ENCODE measurements around the gene FRMD8. TPM values are rescaled to one million over a fixed set of nuclear protein-coding genes. Genes with fewer than 3 reads are reported as not detected.

The FRMD8 gene
- total and polyA plus RNA-seq, 2 experiments from 2014 or later: 25.7 to 31.0 TPM

DNA sequence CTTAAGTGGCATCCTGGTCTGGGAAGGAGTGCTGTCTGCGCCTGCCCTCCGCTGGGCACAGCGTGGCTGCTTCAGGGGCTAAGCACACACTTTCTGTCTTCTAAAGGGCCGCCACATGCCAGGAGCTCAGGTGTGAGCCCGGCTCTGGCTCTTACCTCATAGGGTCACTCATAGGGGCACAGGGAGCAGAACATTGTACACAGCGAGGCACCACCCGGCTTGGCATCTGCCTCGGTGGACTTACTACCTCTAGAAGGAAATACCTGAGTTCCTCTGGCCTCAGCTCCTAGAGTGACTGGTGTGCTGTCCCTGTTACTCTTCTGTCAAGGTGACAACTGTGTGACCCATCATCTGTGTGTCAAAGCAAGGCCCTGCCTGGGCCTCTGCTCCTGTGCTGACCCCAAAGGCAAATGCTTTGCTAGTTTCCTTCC, 49.6 kb downstream of the FRMD8 start:
- no peak for DNase-seq (ENCODE audit: low spot score)
- TF ChIP-seq EZH2 (IDR thresholded peaks at IDR 0.05; ENCODE audit: borderline replicate concordance) (no peak), EZH2phosphoT487 (IDR thresholded peaks at IDR 0.05; ENCODE audit: low read depth, severe bottlenecking, unreplicated experiment) (no peak)
- TF ChIP-seq, protein P1, sequence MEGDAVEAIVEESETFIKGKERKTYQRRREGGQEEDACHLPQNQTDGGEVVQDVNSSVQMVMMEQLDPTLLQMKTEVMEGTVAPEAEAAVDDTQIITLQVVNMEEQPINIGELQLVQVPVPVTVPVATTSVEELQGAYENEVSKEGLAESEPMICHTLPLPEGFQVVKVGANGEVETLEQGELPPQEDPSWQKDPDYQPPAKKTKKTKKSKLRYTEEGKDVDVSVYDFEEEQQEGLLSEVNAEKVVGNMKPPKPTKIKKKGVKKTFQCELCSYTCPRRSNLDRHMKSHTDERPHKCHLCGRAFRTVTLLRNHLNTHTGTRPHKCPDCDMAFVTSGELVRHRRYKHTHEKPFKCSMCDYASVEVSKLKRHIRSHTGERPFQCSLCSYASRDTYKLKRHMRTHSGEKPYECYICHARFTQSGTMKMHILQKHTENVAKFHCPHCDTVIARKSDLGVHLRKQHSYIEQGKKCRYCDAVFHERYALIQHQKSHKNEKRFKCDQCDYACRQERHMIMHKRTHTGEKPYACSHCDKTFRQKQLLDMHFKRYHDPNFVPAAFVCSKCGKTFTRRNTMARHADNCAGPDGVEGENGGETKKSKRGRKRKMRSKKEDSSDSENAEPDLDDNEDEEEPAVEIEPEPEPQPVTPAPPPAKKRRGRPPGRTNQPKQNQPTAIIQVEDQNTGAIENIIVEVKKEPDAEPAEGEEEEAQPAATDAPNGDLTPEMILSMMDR (IDR thresholded peaks at IDR 0.05; ENCODE audit: poor library complexity): no peak
- Histone ChIP-seq H4K20me1 (ENCODE audit: insufficient read depth, poor library complexity, severe bottlenecking) (peaks cover 67% of the 10 kb centered on the region), H3K9me3 (ENCODE audit: low read depth) (no peaks in the 10 kb centered on the region), H3K4me2 (no peak overlapping the region), H3K27ac (peak overlapping the region; percentile 36), H3K79me2 (peaks cover 80% of the 10 kb centered on the region), H2AFZ (no peak overlapping the region), H3K9me2 (replicated peaks; ENCODE audit: insufficient read depth) (no peaks in the 10 kb centered on the region), H3K27me3 (no peaks in the 10 kb centered on the region), H3K4me1 (ENCODE audit: insufficient read depth) (no peaks in the 10 kb centered on the region), H3K36me3 (replicated peaks; ENCODE audit: insufficient read depth, low read depth) (no peaks in the 10 kb centered on the region), H3K4me3 (no peak overlapping the region)
- WGBS (ENCODE audit: low lambda C conversion rate, missing lambda C conversion rate): 91% methylated on average over 8 of the region's 8 CpGs

DNA sequence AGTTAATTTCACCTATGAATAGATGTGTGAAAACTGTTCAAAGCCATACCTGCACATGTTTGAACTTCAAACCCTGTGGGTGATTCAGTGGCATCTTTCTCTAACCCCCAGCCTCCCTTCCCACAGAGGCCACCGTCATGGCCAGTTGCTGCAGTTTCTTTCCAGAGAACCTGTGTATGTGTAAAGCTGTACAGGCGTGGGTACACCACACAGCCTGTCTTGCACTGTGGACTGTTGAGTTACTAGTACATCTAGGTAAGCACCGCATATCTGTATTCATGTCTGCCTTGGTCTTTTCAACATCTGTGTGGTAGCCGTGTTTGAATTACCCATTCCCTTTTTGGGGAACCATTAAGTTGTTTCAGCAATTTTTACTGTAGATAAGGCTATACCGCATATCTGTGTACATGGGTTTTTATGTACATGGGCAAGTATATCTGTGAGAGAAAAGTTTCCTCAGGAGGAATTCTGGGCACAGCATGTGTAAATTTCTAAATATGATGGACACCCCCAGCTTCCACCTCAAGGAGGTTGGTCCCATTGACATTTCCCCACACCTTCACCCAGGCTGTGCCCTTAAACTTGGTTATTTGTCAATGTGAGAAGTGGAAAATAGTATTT, 50.1 kb downstream of the FRMD8 start:
- no peaks in the 10 kb centered on the region for H3K9me3 ChIP-seq (ENCODE audit: low read depth)
- no peak for DNase-seq (ENCODE audit: low spot score)
- H2AFZ ChIP-seq: no peak overlapping the region
- H3K4me2 ChIP-seq: no peak overlapping the region
- no peak overlapping the region for H3K4me3 ChIP-seq
- H3K4me1 ChIP-seq (ENCODE audit: insufficient read depth): no peaks in the 10 kb centered on the region
- H3K27ac ChIP-seq: peak overlapping the region; percentile 36
- H3K36me3 ChIP-seq (replicated peaks; ENCODE audit: insufficient read depth, low read depth): no peaks in the 10 kb centered on the region
- peaks cover 67% of the 10 kb centered on the region for H4K20me1 ChIP-seq (ENCODE audit: insufficient read depth, poor library complexity, severe bottlenecking)
- H3K9me2 ChIP-seq (replicated peaks; ENCODE audit: insufficient read depth): no peaks in the 10 kb centered on the region
- no peak for TF ChIP-seq EZH2phosphoT487 (IDR thresholded peaks at IDR 0.05; ENCODE audit: low read depth, severe bottlenecking, unreplicated experiment)
- TF ChIP-seq, protein P1 (IDR thresholded peaks at IDR 0.05; ENCODE audit: poor library complexity): no peak
- WGBS (ENCODE audit: low lambda C conversion rate, missing lambda C conversion rate): 87% methylated on average over 5 of the region's 5 CpGs
- H3K79me2 ChIP-seq: peaks cover 79% of the 10 kb centered on the region
- H3K27me3 ChIP-seq: no peaks in the 10 kb centered on the region

GRCh38 chr11:65437436-65438227, 51.2 kb downstream of the FRMD8 start:
- Histone ChIP-seq H4K20me1 (ENCODE audit: insufficient read depth, poor library complexity, severe bottlenecking) (peaks cover 68% of the 10 kb centered on the region), H3K4me2 (no peak overlapping the region)

More at GRCh38 chr11:65437436-65438227, 51.2 kb downstream of the FRMD8 start:
- Histone ChIP-seq H3K27ac (no peak overlapping the region), H2AFZ (no peak overlapping the region), H3K36me3 (replicated peaks; ENCODE audit: insufficient read depth, low read depth) (no peaks in the 10 kb centered on the region), H3K9me2 (replicated peaks; ENCODE audit: insufficient read depth) (no peaks in the 10 kb centered on the region), H3K4me1 (ENCODE audit: insufficient read depth) (no peaks in the 10 kb centered on the region), H3K27me3 (no peaks in the 10 kb centered on the region), H3K79me2 (peaks cover 72% of the 10 kb centered on the region), H3K4me3 (no peak overlapping the region), H3K9me3 (ENCODE audit: low read depth) (no peaks in the 10 kb centered on the region)
- TF ChIP-seq, protein P1 (IDR thresholded peaks at IDR 0.05; ENCODE audit: poor library complexity): no peak
- TF ChIP-seq EZH2 (IDR thresholded peaks at IDR 0.05; ENCODE audit: borderline replicate concordance) (no peak), EZH2phosphoT487 (IDR thresholded peaks at IDR 0.05; ENCODE audit: low read depth, severe bottlenecking, unreplicated experiment) (no peak)
- 84% methylated on average over 14 of the region's 14 CpGs for WGBS (ENCODE audit: low lambda C conversion rate, missing lambda C conversion rate)
- DNase-seq (ENCODE audit: low spot score): peak; percentile 3
